CD4-positive, alpha-beta memory T cell (primary cell): ENCODE results near the gene ZFAND3. TPM values are rescaled to one million over a fixed set of nuclear protein-coding genes. Genes with fewer than 3 reads are reported as not detected.
A peak's percentile ranks its signal among the peaks of the same experiment; 100 is the strongest.
"Not testable (repeated sequence)": the region's sequence is repeated elsewhere in the genome, so short reads cannot be mapped to it uniquely, and the experiment has no call there.

Experiments used
- CTCF ChIA-PET: fragments of 350-600 bp; sonication (Branson Sonifier 250); formaldehyde crosslinking; loops from one replicate; lab custom pipeline; 2021; ENCODE audit warnings: inconsistent platforms; ENCODE audit not compliant: partially characterized antibody; lab: Charles Lee
- POLR2A ChIA-PET: fragments of 350-600 bp; sonication (Branson Sonifier 250); formaldehyde crosslinking; loops from one replicate; lab custom pipeline; 2021; ENCODE audit not compliant: partially characterized antibody; lab: Charles Lee
- DNase-seq, 5 donors: peaks; one replicate each; pipeline versions ENCODE4 v3.0.0 to v3.0.0-alpha.2; 2020 to 2022; ENCODE audit warnings: mixed read lengths in 1 of 5
- H3K27ac ChIP-seq: one replicate; pipeline ENCODE4 v1.7.0; 2013; ENCODE audit warnings: low read depth, low read length
- H3K27me3 ChIP-seq: 2 replicates; pipeline ENCODE4 v1.7.0; 2013; ENCODE audit warnings: mild to moderate bottlenecking, low read length, moderate library complexity; ENCODE audit not compliant: insufficient read depth
- H3K36me3 ChIP-seq: 2 replicates; pipeline ENCODE4 v1.7.0; 2013; ENCODE audit warnings: mild to moderate bottlenecking, low read length, moderate library complexity; ENCODE audit not compliant: insufficient read depth
- H3K4me1 ChIP-seq: 2 replicates; pipeline ENCODE4 v1.7.0; 2013; ENCODE audit warnings: mild to moderate bottlenecking, low read length, moderate library complexity; ENCODE audit not compliant: insufficient read depth
- H3K4me3 ChIP-seq, 2 donors: one replicate each; pipeline ENCODE4 v1.7.0; 2013; ENCODE audit warnings: low read length in 2 of 2, mild to moderate bottlenecking in 1 of 2
- H3K9me3 ChIP-seq, 2 donors: one replicate each; pipeline ENCODE4 v1.7.0; 2013; ENCODE audit warnings: low read length in 2 of 2, control low read depth in 1 of 2; ENCODE audit not compliant: control insufficient read depth in 1 of 2
- H3K27ac Mint-ChIP-seq, 7 donors: one replicate each; pipeline ENCODE4 v1.8.0; 2020 to 2021; ENCODE audit warnings: mixed read lengths in 7 of 7, mild to moderate bottlenecking in 6 of 7, inconsistent platforms in 3 of 7, moderate library complexity in 3 of 7
- H3K27me3 Mint-ChIP-seq, 2 donors: one replicate each; pipeline ENCODE4 v1.8.0; 2020 to 2021; ENCODE audit warnings: mixed read lengths in 2 of 2
- H3K36me3 Mint-ChIP-seq, 2 donors: one replicate each; pipeline ENCODE4 v1.8.0; 2020 to 2021; ENCODE audit warnings: mixed read lengths in 2 of 2, inconsistent platforms in 1 of 2, mild to moderate bottlenecking in 1 of 2
- H3K4me1 Mint-ChIP-seq, 4 donors: one replicate each; pipeline ENCODE4 v1.8.0; 2020 to 2021; ENCODE audit warnings: mixed read lengths in 4 of 4, mild to moderate bottlenecking in 1 of 4
- H3K4me3 Mint-ChIP-seq, 8 donors: one replicate each; pipeline ENCODE4 v1.8.0; 2020 to 2021; ENCODE audit warnings: mixed read lengths in 8 of 8, mild to moderate bottlenecking in 7 of 8, moderate library complexity in 6 of 8, inconsistent platforms in 3 of 8
- H3K9me3 Mint-ChIP-seq, 8 donors: one replicate each; pipeline ENCODE4 v1.8.0; 2020 to 2021; ENCODE audit warnings: mixed read lengths in 8 of 8, mild to moderate bottlenecking in 5 of 8, inconsistent platforms in 3 of 8, moderate library complexity in 1 of 8
- intact Hi-C: fragments of 100-400 bp; cut with micrococcal nuclease; formaldehyde crosslinking; loops from one replicate; pipeline ENCODE4 v1.15.1; 2023
- polyA plus RNA-seq, 2 donors: library from polyadenylated mRNA; unstranded; fragments of 300-500 nt; fragmentation: Illumina TruSeq; gene quantifications; one replicate each; pipeline ENCODE4 v1.2.3, GENCODE V29; 2021
- total RNA-seq, 2 experiments: library from RNA; stranded (reverse); gene quantifications; one replicate each; pipeline ENCODE4 v1.2.3, GENCODE V29; 2021

Gene ZFAND3
- total and polyA plus RNA-seq, 4 experiments from 2014 or later = 2.1 to 33.0 (median 20.1) TPM

- H3K9me3 ChIP-seq = no peaks in the 10 kb centered on the region
- Mint-ChIP-seq H3K36me3 (peaks cover 0 to 9% of the 10 kb centered on the region in 2 donors), H3K27ac (no peak overlapping the region), H3K9me3 (no peaks in the 10 kb centered on the region), H3K4me3 (no peak overlapping the region), H3K27me3 (no peaks in the 10 kb centered on the region), H3K4me1 (peaks cover 7 to 28% (median 11%) of the 10 kb centered on the region in 4 donors)
- ChIA-PET POLR2A (no interaction called here), CTCF (no interaction called here)
- H3K4me3 ChIP-seq = no peak overlapping the region
- no peak for DNase-seq
- H3K4me1 ChIP-seq = no peaks in the 10 kb centered on the region
- H3K27me3 ChIP-seq = no peaks in the 10 kb centered on the region
- no peaks in the 10 kb centered on the region for H3K36me3 ChIP-seq
- intact Hi-C loops = no loop called here
- no peak overlapping the region for H3K27ac ChIP-seq
These were observed 226.3 kb downstream of the ZFAND3 start for GRCh38 chr6:38045701-38046305.

GRCh38 chr6:38047562-38047961, 228.0 kb downstream of the ZFAND3 start:
- Mint-ChIP-seq H3K36me3 (peaks cover 0 to 9% of the 10 kb centered on the region in 2 donors), H3K4me3 (no peak overlapping the region), H3K27me3 (no peaks in the 10 kb centered on the region), H3K27ac (no peak overlapping the region), H3K9me3 (no peaks in the 10 kb centered on the region), H3K4me1 (peaks cover 7 to 29% (median 20%) of the 10 kb centered on the region in 4 donors)
- intact Hi-C loops = no loop called here
- DNase-seq = no peak
- Histone ChIP-seq H3K4me1 (no peaks in the 10 kb centered on the region), H3K36me3 (no peaks in the 10 kb centered on the region), H3K27me3 (no peaks in the 10 kb centered on the region), H3K27ac (no peak overlapping the region), H3K9me3 (no peaks in the 10 kb centered on the region), H3K4me3 (no peak overlapping the region)
- POLR2A ChIA-PET = interaction anchor here (1.0 to 1.3 kb wide), 2 partner anchors 27 to 228 kb away, joined by 3 read pairs; partner anchors contain the start of gene ZFAND3
- CTCF ChIA-PET = interaction anchor here (0.5 to 1.0 kb wide), 2 partner anchors 14 to 74 kb away, joined by 3 read pairs; no protein-coding TSS in a partner anchor

- H3K27ac Mint-ChIP-seq = peak overlapping the region in 2 of 7 donors; percentile 35 to 75
- H3K9me3 ChIP-seq, H3K4me3 ChIP-seq, H3K27me3 Mint-ChIP-seq, DNase-seq, H3K4me3 Mint-ChIP-seq, H3K4me1 ChIP-seq, H3K9me3 Mint-ChIP-seq, intact Hi-C loops, CTCF ChIA-PET, POLR2A ChIA-PET, H3K27me3 ChIP-seq, H3K36me3 Mint-ChIP-seq, H3K36me3 ChIP-seq, H3K27ac ChIP-seq: not testable (repeated sequence)
- H3K4me1 Mint-ChIP-seq = peaks cover 11 to 38% (median 31%) of the 10 kb centered on the region in 4 donors
These were observed 230.4 kb downstream of the ZFAND3 start for GRCh38 chr6:38049861-38050397.

- Histone ChIP-seq H3K27me3 (no peaks in the 10 kb centered on the region), H3K4me3 (no peak overlapping the region), H3K27ac (no peak overlapping the region), H3K36me3 (no peaks in the 10 kb centered on the region), H3K9me3 (no peaks in the 10 kb centered on the region), H3K4me1 (no peaks in the 10 kb centered on the region)
- ChIA-PET CTCF (no interaction called here), POLR2A (no interaction called here)
- H3K36me3 Mint-ChIP-seq = peaks cover 0 to 9% of the 10 kb centered on the region in 2 donors
- no peaks in the 10 kb centered on the region for H3K9me3 Mint-ChIP-seq
- no peaks in the 10 kb centered on the region for H3K27me3 Mint-ChIP-seq
- no peak for DNase-seq
- H3K27ac Mint-ChIP-seq = no peak overlapping the region
- H3K4me1 Mint-ChIP-seq = peaks cover 16 to 45% (median 37%) of the 10 kb centered on the region in 4 donors
- intact Hi-C loops = no loop called here
- no peak overlapping the region for H3K4me3 Mint-ChIP-seq
These were observed 232.4 kb downstream of the ZFAND3 start for GRCh38 chr6:38051819-38052434.

GRCh38 chr6:38054527-38055202, 235.1 kb downstream of the ZFAND3 start:
- Histone ChIP-seq H3K27ac (no peak overlapping the region), H3K36me3 (no peaks in the 10 kb centered on the region), H3K9me3 (no peaks in the 10 kb centered on the region), H3K27me3 (no peaks in the 10 kb centered on the region), H3K4me1 (no peaks in the 10 kb centered on the region), H3K4me3 (no peak overlapping the region)
- intact Hi-C loops = no loop called here
- Mint-ChIP-seq H3K27ac (no peak overlapping the region), H3K4me3 (no peak overlapping the region), H3K4me1 (peaks cover 24 to 53% (median 41%) of the 10 kb centered on the region in 4 donors), H3K36me3 (peaks cover 2 to 5% of the 10 kb centered on the region in 2 donors), H3K9me3 (no peaks in the 10 kb centered on the region), H3K27me3 (no peaks in the 10 kb centered on the region)
- no peak for DNase-seq
- ChIA-PET CTCF (interaction anchor here (1.6 kb wide), 1 partner anchor 21 kb away, joined by 5 read pairs; no protein-coding TSS in a partner anchor), POLR2A (no interaction called here)

- Mint-ChIP-seq H3K27me3 (no peaks in the 10 kb centered on the region), H3K4me1 (peaks cover 24 to 52% (median 40%) of the 10 kb centered on the region in 4 donors), H3K9me3 (no peaks in the 10 kb centered on the region), H3K36me3 (peaks cover 3 to 5% of the 10 kb centered on the region in 2 donors), H3K27ac (no peak overlapping the region), H3K4me3 (no peak overlapping the region)
- no peaks in the 10 kb centered on the region for H3K4me1 ChIP-seq
- DNase-seq = no peak
- ChIA-PET CTCF (interaction anchor here (1.6 kb wide), 1 partner anchor 21 kb away, joined by 5 read pairs; no protein-coding TSS in a partner anchor), POLR2A (no interaction called here)
- intact Hi-C loops = no loop called here
- H3K27ac ChIP-seq = no peak overlapping the region
- H3K36me3 ChIP-seq = no peaks in the 10 kb centered on the region
- no peaks in the 10 kb centered on the region for H3K27me3 ChIP-seq
- H3K9me3 ChIP-seq = no peaks in the 10 kb centered on the region
- H3K4me3 ChIP-seq = no peak overlapping the region
These were observed 235.7 kb downstream of the ZFAND3 start for GRCh38 chr6:38055203-38055589.

- CTCF ChIA-PET = no interaction called here
- no peak overlapping the region for H3K4me3 Mint-ChIP-seq
- no peaks in the 10 kb centered on the region for H3K9me3 Mint-ChIP-seq
- Histone ChIP-seq H3K9me3 (no peaks in the 10 kb centered on the region), H3K4me1 (no peaks in the 10 kb centered on the region), H3K4me3 (no peak overlapping the region), H3K36me3 (no peaks in the 10 kb centered on the region), H3K27ac (no peak overlapping the region), H3K27me3 (no peaks in the 10 kb centered on the region)
- H3K27ac Mint-ChIP-seq = no peak overlapping the region
- H3K27me3 Mint-ChIP-seq = no peaks in the 10 kb centered on the region
- POLR2A ChIA-PET = interaction anchor here (1.0 kb wide), 1 partner anchor 238 kb away, joined by 3 read pairs; no protein-coding TSS in a partner anchor
- intact Hi-C loops = no loop called here
- peaks cover 21 to 41% (median 31%) of the 10 kb centered on the region in 4 donors for H3K4me1 Mint-ChIP-seq
- no peak for DNase-seq
- peaks cover 5 to 7% of the 10 kb centered on the region in 2 donors for H3K36me3 Mint-ChIP-seq
These were observed 236.8 kb downstream of the ZFAND3 start for GRCh38 chr6:38056361-38056760.
